Adrenal gland (tissue), 5 donors: ENCODE data around the gene SPINK4.

Experiments used
- CTCF ChIP-seq, 6 experiments: fragments of 450-650 bp in 4 of 6; fragments of 200-600 bp in 2 of 6; sonication (generic) in 1 of 6; IDR thresholded peaks; 1 replicate in 5 of 6; 2 replicates in 1 of 6; pipeline versions ENCODE4 v1.5.1 to v1.8.0; 2016 to 2021; ENCODE audit warnings: antibody characterized with exemption in 6 of 6, mild to moderate bottlenecking in 2 of 6, moderate library complexity in 1 of 6
- POLR2A ChIP-seq, 2 donors: fragments of 450-650 bp; IDR thresholded peaks; one replicate each; pipeline ENCODE4 v1.6.1; 2017; ENCODE audit warnings: antibody characterized with exemption in 2 of 2, mild to moderate bottlenecking in 2 of 2, moderate library complexity in 1 of 2
- donor health status: DM: no; HTN: no; CAD: no.

- TF ChIP-seq CTCF (IDR thresholded peaks at IDR 0.05) (no peak), POLR2A (IDR thresholded peaks at IDR 0.05) (no peak)
Observed at GRCh38 chr9:33245341-33245740, 5.4 kb downstream of the SPINK4 start.
